Inferior parietal cortex (tissue), 1 donor: Measurements from ENCODE around the gene RTN4R.
"Not testable (repeated sequence)": the region's sequence is repeated elsewhere in the genome, so short reads cannot be mapped to it uniquely, and the experiment has no call there.

Experiments
- DNase-seq: peaks from one replicate; pipeline ENCODE4 v3.0.0-alpha.2; 2016; ENCODE audit errors: extremely low spot score

The RTN4R gene

DNA sequence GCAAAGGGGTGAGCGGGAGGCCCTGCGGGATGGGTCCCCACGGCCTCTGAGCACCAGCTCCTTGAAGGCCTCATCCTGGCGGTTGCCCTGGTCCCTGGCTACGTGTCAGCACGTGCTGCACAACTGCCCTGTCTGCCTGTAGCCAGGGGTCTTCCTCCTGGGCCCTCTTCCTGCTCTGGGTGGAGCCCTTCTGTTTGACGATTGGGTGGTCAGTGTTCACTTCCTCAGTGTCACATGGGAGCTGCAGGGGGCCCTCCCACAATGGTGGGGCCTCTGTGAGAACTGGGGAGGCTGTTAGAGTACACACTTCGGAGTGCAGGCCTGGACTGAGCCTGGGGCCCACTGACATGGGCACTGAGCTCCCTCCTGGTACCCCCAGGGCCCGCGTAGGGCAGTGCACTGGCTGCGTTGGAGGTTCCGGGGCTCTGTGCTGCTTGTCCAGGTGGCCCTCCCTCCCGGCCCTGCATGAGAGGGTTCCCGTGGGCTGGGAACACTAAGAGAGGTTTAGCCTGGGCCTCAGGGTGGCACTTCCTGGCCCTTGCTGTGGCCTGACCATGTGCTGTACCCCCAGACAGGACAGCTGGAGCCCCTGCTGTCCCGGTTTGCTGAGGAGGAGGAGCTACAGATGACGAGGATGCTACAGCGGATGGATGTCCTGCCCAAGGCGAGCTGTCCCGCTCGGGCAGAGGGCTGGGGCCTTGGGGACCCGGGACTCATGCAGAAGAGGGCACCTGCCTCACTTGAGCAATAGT, 38.0 kb upstream of the RTN4R start:
- DNase-seq, result no peak

GRCh38 chr22:20305230-20305893, 37.2 kb upstream of the RTN4R start:
- DNase-seq, result not testable (repeated sequence)

GRCh38 chr22:20304646-20305045, 36.5 kb upstream of the RTN4R start:
- no peak for DNase-seq

DNA sequence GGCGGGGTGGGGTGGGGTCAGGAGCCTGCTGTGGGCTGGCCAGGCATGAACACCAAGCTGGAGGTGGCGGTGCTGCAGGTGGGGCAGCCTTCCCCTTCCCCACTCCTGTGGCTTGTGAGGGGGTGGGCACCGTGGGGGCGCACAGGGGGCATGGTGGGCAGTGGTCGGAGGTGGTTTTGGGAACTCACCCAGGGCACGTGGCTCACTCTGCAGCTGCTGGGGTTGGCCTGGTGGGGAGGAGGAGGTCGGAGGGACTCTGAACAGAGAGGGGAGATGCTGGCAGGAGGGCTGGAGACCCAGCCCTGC, 35.1 kb upstream of the RTN4R start:
- DNase-seq, result not testable (repeated sequence)

DNA sequence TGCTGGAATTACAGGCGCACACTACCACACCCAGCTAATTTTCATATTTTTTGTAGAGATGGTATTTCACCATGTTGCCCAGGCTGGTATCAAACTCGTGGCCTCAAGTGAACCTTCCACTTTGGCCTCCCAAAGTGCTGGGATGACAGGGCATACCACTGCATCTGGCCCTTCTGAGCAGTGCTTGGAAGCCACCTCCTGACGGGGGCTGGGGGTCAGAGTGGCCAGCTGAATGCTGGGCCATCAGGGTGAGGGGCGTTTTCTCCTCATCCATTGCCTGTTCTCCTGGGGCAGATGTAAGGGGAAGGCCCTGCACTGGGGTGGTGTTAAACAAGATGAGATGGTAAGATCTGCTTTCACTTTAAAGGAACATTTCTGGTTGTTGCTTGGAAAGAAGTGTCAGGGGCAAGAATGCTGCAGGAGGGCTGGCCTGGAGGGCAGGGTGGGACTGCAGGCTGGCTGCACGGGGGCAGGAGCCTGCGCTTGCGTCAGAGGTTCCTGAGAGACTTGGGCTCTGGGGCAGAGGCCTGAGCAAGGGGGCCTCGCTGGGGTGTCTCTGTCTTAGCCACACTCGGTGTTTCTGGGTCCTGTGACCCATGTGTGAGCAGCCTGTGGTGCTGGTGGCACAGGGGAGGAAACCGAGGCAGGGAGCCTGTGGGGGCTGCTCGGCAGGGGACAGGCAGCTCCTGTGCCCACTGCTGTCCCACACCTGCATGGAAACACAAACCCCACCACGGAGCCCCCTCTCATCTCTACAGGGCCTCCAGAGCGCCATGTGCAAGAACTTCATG, 34.5 kb upstream of the RTN4R start:
- no peak for DNase-seq

DNA sequence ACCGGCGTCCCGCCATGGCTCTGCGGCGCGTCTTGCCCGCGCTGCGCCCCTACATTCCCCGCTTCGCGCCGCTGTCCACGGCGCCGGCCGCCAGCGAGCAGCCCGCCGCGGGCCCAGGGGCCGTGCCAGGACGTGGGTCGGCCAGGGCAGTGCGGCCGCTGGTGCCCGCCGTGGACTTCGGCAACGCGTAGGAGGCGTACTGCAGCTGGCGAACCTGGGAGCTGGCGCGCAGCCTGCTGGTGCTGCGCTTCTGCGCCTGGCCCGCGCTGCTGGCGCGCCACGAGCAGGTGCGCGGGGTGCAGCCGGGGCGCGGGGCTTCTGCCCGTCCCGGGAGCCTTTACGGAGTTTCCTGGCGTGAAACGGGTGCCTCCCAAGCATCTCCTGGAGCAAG, 31.6 kb upstream of the RTN4R start:
- DNase-seq, result no peak

- DNase-seq, result peak; percentile 57
These were observed 31.0 kb upstream of the RTN4R start for GRCh38 chr22:20298803-20299745.

GRCh38 chr22:20298110-20298802, 30.1 kb upstream of the RTN4R start:
- DNase-seq, result no peak

DNA sequence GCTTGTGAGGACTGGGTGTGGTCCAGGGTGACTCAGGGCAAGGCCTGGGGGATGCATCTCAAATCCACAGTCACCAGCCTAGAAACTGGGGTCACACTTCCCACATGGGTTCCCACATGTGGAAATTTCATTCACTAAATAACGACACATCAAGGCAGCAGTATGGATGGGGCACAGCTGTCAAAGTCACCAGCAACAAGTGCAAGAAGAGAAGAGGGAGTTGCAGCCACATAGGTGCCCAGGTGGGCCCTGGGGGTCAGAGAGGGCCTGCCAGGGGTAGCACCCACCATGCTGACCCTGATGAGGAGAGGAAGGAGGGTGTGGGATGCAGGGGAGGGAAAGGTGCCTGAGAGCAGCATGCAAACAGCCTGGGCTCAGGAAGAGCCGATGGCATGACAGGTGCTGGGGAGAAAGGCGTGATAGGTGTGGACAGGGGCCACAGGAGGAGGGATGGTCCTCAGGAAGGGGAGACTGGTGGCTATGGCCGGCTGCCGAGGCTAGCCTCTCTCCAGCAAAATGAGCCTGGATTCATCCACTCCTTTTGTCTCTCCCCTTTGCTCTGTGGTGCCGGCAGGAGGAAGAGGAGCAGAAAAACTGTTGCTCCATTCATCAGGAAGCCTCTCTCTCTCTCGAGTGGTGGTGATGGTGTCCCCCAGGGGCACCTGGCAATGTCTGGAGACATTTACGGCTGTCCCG, 29.4 kb upstream of the RTN4R start:
- DNase-seq, result no peak

DNA sequence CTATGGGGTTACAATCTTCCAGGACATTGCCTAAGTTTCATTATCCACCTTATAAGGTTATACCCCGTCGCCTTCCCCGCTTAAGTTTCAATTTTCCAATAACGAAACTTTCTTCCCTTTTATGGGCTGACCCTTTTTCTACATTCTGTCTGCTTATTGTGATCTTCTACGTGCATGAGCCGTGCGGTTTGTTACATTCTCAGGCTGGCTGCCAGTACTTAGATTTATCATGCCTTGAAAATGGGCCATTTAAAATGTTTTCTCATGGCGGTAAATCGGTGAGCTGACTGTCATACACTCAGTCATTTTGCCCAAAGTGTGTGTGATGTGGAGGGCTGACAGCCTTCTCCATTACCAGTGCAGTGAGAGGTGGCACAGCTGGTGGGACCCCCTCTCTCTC, 28.5 kb upstream of the RTN4R start:
- DNase-seq, result no peak

GRCh38 chr22:20295262-20296064, 27.3 kb upstream of the RTN4R start:
- no peak for DNase-seq

- DNase-seq, result no peak
These were observed 24.6 kb upstream of the RTN4R start for GRCh38 chr22:20292673-20293232.

- no peak for DNase-seq
These were observed 24.0 kb upstream of the RTN4R start for GRCh38 chr22:20292108-20292507.

- DNase-seq, result no peak
These were observed 23.5 kb upstream of the RTN4R start for GRCh38 chr22:20291604-20292063.

- DNase-seq, result no peak
These were observed 23.1 kb upstream of the RTN4R start for GRCh38 chr22:20291249-20291586.

DNA sequence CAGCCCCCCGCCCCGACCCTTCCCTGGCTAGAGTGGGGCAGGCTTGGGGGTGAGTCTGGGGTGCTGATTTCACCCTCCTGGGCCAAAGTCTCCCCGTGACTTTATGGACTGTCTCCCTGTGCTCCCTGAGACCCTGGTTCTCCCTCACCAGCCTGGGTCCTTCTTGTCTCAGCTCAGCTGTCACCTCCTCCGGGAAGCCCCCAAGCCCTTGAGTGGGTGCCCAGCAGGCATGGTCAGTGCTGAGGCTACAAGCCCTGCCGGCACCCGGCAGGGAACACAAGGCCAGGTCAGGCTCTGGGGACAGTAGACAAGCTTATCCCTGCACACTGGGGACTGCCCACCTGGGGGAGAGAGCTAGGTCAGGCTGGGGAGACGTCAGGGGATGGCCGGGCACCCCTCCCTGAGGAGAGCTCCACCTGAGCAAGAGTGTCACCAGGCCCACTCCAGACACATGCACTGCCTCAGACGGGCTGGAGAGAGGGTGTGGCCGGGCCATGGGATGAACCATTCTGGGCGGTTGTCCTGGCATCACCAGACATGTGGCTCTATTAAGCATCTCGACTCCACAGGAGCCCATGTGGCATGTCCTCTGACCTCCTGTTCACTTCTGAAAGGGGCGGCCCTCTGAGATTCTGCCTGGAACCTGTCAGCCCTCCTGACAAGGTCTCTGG, 22.6 kb upstream of the RTN4R start:
- no peak for DNase-seq

GRCh38 chr22:20290045-20290392, 21.9 kb upstream of the RTN4R start:
- no peak for DNase-seq

- not testable (repeated sequence) for DNase-seq
These were observed 21.3 kb upstream of the RTN4R start for GRCh38 chr22:20289182-20290044.
